ENCODE measurements around the gene POLR2J3.
"Not testable (repeated sequence)": the region's sequence is repeated elsewhere in the genome, so short reads cannot be mapped to it uniquely, and the experiment has no call there.

POLR2J3 gene

GRCh38 chr7:102572261-102573239 lies at the start of gene POLR2J3:
POLR2J3 (minus strand) TSS chr7:102572583; CDS start chr7:102572521, 62 bp downstream.
- not testable (repeated sequence) for DNase-seq

GRCh38 chr7:102618122-102618521 lies 45.7 kb upstream of the POLR2J3 start:
- DNase-seq, result not testable (repeated sequence)

- not testable (repeated sequence) for DNase-seq
Measured at GRCh38 chr7:102616507-102617125, 44.2 kb upstream of the POLR2J3 start, which contains the start of gene RASA4. RASA4 (minus strand) TSS chr7:102616756; CDS start chr7:102616689, 67 bp downstream.

- DNase-seq, result not testable (repeated sequence)
Measured at GRCh38 chr7:102615930-102616329, 43.5 kb upstream of the POLR2J3 start.

- DNase-seq, result not testable (repeated sequence)
Measured at GRCh38 chr7:102614873-102615272, 42.5 kb upstream of the POLR2J3 start.

- not testable (repeated sequence) for DNase-seq
Measured at GRCh38 chr7:102614346-102614697, 41.9 kb upstream of the POLR2J3 start.

GRCh38 chr7:102613575-102614345 lies 41.4 kb upstream of the POLR2J3 start:
- not testable (repeated sequence) for DNase-seq

GRCh38 chr7:102611675-102612325 lies 39.4 kb upstream of the POLR2J3 start:
- DNase-seq, result not testable (repeated sequence)

GRCh38 chr7:102611013-102611674 lies 38.8 kb upstream of the POLR2J3 start:
- not testable (repeated sequence) for DNase-seq

- DNase-seq, result not testable (repeated sequence)
Measured at GRCh38 chr7:102610441-102610840, 38.1 kb upstream of the POLR2J3 start.

- not testable (repeated sequence) for DNase-seq
Measured at GRCh38 chr7:102609734-102610133, 37.4 kb upstream of the POLR2J3 start.

GRCh38 chr7:102606848-102607247 lies 34.5 kb upstream of the POLR2J3 start:
- not testable (repeated sequence) for DNase-seq

- not testable (repeated sequence) for DNase-seq
Measured at GRCh38 chr7:102604431-102605145, 32.2 kb upstream of the POLR2J3 start.

- not testable (repeated sequence) for DNase-seq
Measured at GRCh38 chr7:102602317-102602716, 29.9 kb upstream of the POLR2J3 start.

GRCh38 chr7:102599699-102600098 lies 27.3 kb upstream of the POLR2J3 start:
- DNase-seq, result not testable (repeated sequence)

GRCh38 chr7:102596036-102596435 lies 23.7 kb upstream of the POLR2J3 start:
- DNase-seq, result not testable (repeated sequence)

GRCh38 chr7:102593637-102594334 lies 21.4 kb upstream of the POLR2J3 start:
- DNase-seq, result not testable (repeated sequence)

- DNase-seq, result not testable (repeated sequence)
Measured at GRCh38 chr7:102592477-102593019, 20.2 kb upstream of the POLR2J3 start.

GRCh38 chr7:102589857-102590256 lies 17.5 kb upstream of the POLR2J3 start:
- not testable (repeated sequence) for DNase-seq

GRCh38 chr7:102583495-102583894 lies 11.1 kb upstream of the POLR2J3 start:
- not testable (repeated sequence) for DNase-seq

Measured in bone marrow (tissue), 2 donors.